Measurements from ENCODE around the gene LONRF3. TPM values are rescaled to one million over a fixed set of nuclear protein-coding genes. Genes with fewer than 3 reads are reported as not detected.

Gene LONRF3
- total and polyA plus RNA-seq, 2 of the 13 experiments (the other 11 are each of a cell fraction or from before 2014, with no cell fraction given) = 4.8 to 11.6 TPM

DNA sequence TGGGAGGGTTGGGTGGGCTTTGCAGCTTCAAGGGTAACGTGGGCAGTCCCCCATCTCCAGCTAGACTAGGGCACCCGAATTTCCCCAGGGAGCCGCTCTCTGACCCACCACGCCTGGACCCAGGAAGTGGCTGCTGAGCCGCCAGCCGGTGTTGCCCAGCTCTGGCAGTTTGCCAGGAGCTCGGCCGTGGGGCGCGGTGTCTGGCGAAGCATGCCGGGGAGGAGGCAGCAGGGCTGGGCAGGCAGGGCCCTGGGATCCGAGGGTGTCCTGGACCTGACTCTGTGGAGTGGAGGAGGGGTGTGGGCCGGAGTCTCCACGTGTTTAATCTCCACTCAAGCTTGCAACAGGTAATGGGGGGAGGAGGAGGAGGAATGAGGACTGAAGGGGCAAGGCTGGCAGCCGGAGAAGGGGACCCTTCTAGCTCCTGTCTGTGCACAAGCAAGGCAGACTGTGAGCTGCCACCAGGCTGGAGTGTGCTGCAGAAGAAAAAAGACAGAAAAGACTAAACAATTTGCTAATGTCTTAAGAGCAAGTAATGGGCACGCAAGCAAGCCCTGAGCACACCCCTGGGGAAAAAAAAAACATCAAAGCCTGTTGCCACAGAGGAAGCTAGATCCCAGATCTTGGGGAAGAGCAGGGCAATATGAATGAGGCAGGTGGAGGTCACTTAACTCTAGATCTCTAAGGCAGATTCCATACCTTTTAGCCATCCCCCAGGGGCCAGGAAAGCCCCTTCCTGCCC lies 2.4 kb downstream of the LONRF3 start:
- ATAC-seq (peak; percentile 31), FAIRE-seq (peak; percentile 43), DNase-seq (ENCODE audit: low spot score) (no peak)
- no peaks in the 10 kb centered on the region for H3K9me3 ChIP-seq (ENCODE audit: low read length)
- H4K20me1 ChIP-seq (ENCODE audit: insufficient read depth, low read length) = peaks cover 6% of the 10 kb centered on the region
- H3K36me3 ChIP-seq (replicated peaks in 1 of 2; ENCODE audit: control insufficient read depth in 1 of 2, insufficient read depth in 2 of 2, low read length in 2 of 2) = peaks cover 1 to 6% of the 10 kb centered on the region in 2 experiments; a peak in 1 of 5 replicates
- peak overlapping the region; percentile 30 for H3K27ac ChIP-seq (ENCODE audit: extremely low read length, insufficient read depth, low read length)
- in situ Hi-C loops (cut with HindIII; ENCODE audit: extremely low pct_ligation_motif_present, low pct_unique_long_range_greater_than_20kb) (loop anchor here (25.0 kb wide), 1 partner anchor 114 kb away; no protein-coding TSS in a partner anchor), intact Hi-C loops (cut with micrococcal nuclease; ENCODE audit: unreplicated experiment) (loop anchor here (10.0 kb wide), 1 partner anchor 258 kb away; the partner anchor contains the start of gene PGRMC1)
- peak overlapping the region; percentile 73 for H3K9ac ChIP-seq (ENCODE audit: insufficient read depth, low read depth, low read length)
- peaks cover 4% of the 10 kb centered on the region for H3K79me2 ChIP-seq (ENCODE audit: insufficient read depth, low read length)
- H2AFZ ChIP-seq (ENCODE audit: low read length) = no peak overlapping the region
- POLR2A ChIA-PET = interaction anchor here (1.7 kb wide), 1 partner anchor 14 kb away, joined by 7 read pairs; no protein-coding TSS in a partner anchor
- peaks cover 22% of the 10 kb centered on the region; the same call in 1 of the 2 replicates for H3K4me1 ChIP-seq (ENCODE audit: insufficient read depth, low read length)
- CTCF ChIA-PET (ENCODE audit: low intra/inter-chr PET ratio, low total read pairs) = no interaction called here
- peak overlapping the region; percentile 30 to 72 (median 69); a peak in 4 of 6 replicates for H3K4me3 ChIP-seq (replicated peaks in 1 of 3; ENCODE audit: insufficient read depth in 1 of 3, low read depth in 2 of 3, low read length in 3 of 3)
- 20% methylated on average over 4 of the region's 17 CpGs for WGBS (ENCODE audit: low lambda C conversion rate)
- BruUV-seq (replicated peaks) = TSS peak; percentile 47
- H3K4me2 ChIP-seq (ENCODE audit: low read depth, low read length) = peak overlapping the region; percentile 90
- peaks cover 0 to 17% of the 10 kb centered on the region in 2 experiments; a peak in 3 of 5 replicates for H3K27me3 ChIP-seq (ENCODE audit: control insufficient read depth in 1 of 2, insufficient read depth in 2 of 2, low read length in 2 of 2)
- TF ChIP-seq, protein P1, sequence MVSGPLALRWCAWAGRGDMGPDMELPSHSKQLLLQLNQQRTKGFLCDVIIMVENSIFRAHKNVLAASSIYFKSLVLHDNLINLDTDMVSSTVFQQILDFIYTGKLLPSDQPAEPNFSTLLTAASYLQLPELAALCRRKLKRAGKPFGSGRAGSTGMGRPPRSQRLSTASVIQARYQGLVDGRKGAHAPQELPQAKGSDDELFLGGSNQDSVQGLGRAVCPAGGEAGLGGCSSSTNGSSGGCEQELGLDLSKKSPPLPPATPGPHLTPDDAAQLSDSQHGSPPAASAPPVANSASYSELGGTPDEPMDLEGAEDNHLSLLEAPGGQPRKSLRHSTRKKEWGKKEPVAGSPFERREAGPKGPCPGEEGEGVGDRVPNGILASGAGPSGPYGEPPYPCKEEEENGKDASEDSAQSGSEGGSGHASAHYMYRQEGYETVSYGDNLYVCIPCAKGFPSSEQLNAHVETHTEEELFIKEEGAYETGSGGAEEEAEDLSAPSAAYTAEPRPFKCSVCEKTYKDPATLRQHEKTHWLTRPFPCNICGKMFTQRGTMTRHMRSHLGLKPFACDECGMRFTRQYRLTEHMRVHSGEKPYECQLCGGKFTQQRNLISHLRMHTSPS (CRISPR knock-in tag; IDR thresholded peaks at IDR 0.05; ENCODE audit: low read depth) = peak; percentile 19; the same call in 1 of the 2 replicates
- TF ChIP-seq AGO1 (IDR thresholded peaks at IDR 0.05; ENCODE audit: low read depth, low read length, poor library complexity, severe bottlenecking) = peak; percentile 6
- TF ChIP-seq, protein P2, sequence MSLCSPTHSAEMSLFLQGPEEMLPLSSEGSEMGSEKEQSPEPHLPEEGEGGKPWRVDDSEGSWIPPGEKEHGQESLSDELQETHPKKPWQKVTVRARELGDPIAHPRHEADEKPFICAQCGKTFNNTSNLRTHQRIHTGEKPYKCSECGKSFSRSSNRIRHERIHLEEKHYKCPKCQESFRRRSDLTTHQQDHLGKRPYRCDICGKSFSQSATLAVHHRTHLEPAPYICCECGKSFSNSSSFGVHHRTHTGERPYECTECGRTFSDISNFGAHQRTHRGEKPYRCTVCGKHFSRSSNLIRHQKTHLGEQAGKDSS (CRISPR knock-in tag; IDR thresholded peaks at IDR 0.05; ENCODE audit: borderline replicate concordance, low read depth) = no peak
- no peak for TF ChIP-seq RFX5 (IDR thresholded peaks at IDR 0.05; ENCODE audit: low read depth, low read length)
- no peak for TF ChIP-seq CBX2 (IDR thresholded peaks at IDR 0.05; ENCODE audit: low read depth, low read length)
- no peak for TF ChIP-seq CBX2 (CRISPR knock-in tag; IDR thresholded peaks at IDR 0.05; ENCODE audit: low read depth)
- TF ChIP-seq ETS1 (CRISPR knock-in tag; IDR thresholded peaks at IDR 0.05) = no peak
- TF ChIP-seq ZNF354B (CRISPR knock-in tag; IDR thresholded peaks at IDR 0.05) = no peak
- TF ChIP-seq HNRNPL (IDR thresholded peaks at IDR 0.05; ENCODE audit: low read depth, low read length) = 0 out of 2 replicates have a peak, but pooled peaks have one; percentile 38
- no peak for TF ChIP-seq ZBTB25 (CRISPR knock-in tag; IDR thresholded peaks at IDR 0.05)
- TF ChIP-seq ZBTB37 (CRISPR knock-in tag; IDR thresholded peaks at IDR 0.05) = no peak
- TF ChIP-seq, protein P3, sequence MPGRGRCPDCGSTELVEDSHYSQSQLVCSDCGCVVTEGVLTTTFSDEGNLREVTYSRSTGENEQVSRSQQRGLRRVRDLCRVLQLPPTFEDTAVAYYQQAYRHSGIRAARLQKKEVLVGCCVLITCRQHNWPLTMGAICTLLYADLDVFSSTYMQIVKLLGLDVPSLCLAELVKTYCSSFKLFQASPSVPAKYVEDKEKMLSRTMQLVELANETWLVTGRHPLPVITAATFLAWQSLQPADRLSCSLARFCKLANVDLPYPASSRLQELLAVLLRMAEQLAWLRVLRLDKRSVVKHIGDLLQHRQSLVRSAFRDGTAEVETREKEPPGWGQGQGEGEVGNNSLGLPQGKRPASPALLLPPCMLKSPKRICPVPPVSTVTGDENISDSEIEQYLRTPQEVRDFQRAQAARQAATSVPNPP (CRISPR knock-in tag; IDR thresholded peaks at IDR 0.05) = no peak
- TF ChIP-seq ATRX (CRISPR knock-in tag; IDR thresholded peaks at IDR 0.05; ENCODE audit: borderline replicate concordance) = no peak
- no peak for TF ChIP-seq ZNF782 (CRISPR knock-in tag; IDR thresholded peaks at IDR 0.05; ENCODE audit: borderline replicate concordance)
- TF ChIP-seq SRY (CRISPR knock-in tag; IDR thresholded peaks at IDR 0.05) = no peak
- TF ChIP-seq RFX1 (IDR thresholded peaks at IDR 0.05) = no peak

Measured in HepG2 (cell line).